Activated T-cell treated with anti-CD3 and anti-CD28 coated beads, Interleukin-2, amount 50 U/mL, for 72 hours (primary cell): ENCODE measurements around the gene ARMH1. TPM values are rescaled to one million over a fixed set of nuclear protein-coding genes. Genes with fewer than 3 reads are reported as not detected.

Source experiments
- ATAC-seq, 2 donors: fragments of 150-1000 bp; cut with Tn5 transposase; replicated peaks in 1 of 2; 2 replicates each; pipeline ENCODE4 v1.10.0; 2021; ENCODE audit warnings: moderate library complexity in 2 of 2, mild to moderate bottlenecking in 1 of 2
- DNase-seq, 2 donors: peaks; one replicate each; pipeline ENCODE4 v3.0.0; 2021 to 2022; ENCODE audit warnings: mixed read lengths in 1 of 2
- H3K27ac Mint-ChIP-seq: one replicate; pipeline ENCODE4 v1.8.0; 2022; ENCODE audit warnings: mild to moderate bottlenecking, moderate library complexity, mixed read lengths
- H3K27me3 Mint-ChIP-seq: one replicate; pipeline ENCODE4 v1.8.0; 2022; ENCODE audit warnings: low read depth, mixed read lengths
- H3K36me3 Mint-ChIP-seq, 2 donors: one replicate each; pipeline ENCODE4 v1.8.0; 2022; ENCODE audit warnings: mixed read lengths in 2 of 2, mild to moderate bottlenecking in 1 of 2; ENCODE audit not compliant: insufficient read depth in 2 of 2
- H3K4me1 Mint-ChIP-seq: one replicate; pipeline ENCODE4 v1.8.0; 2022; ENCODE audit warnings: low read depth, mixed read lengths
- H3K4me3 Mint-ChIP-seq, 2 donors: one replicate each; pipeline ENCODE4 v1.8.0; 2022; ENCODE audit warnings: mild to moderate bottlenecking in 2 of 2, mixed read lengths in 2 of 2, moderate library complexity in 2 of 2
- H3K9me3 Mint-ChIP-seq, 2 donors: one replicate each; pipeline ENCODE4 v1.8.0; 2022; ENCODE audit warnings: mixed read lengths in 2 of 2
- total RNA-seq, 2 donors: library from RNA; stranded (reverse); gene quantifications; one replicate each; pipeline ENCODE4 v1.2.3, GENCODE V29; 2022

ARMH1 gene
- total RNA-seq, 2 donors from 2014 or later, result 108 to 123 TPM

GRCh38 chr1:44649788-44650158 lies 24.7 kb upstream of the ARMH1 start:
- ATAC-seq (no peak), DNase-seq (no peak)
- no peak overlapping the region for H3K4me3 Mint-ChIP-seq
- H3K9me3 Mint-ChIP-seq, result no peaks in the 10 kb centered on the region
- H3K36me3 Mint-ChIP-seq, result peaks cover 2 to 10% of the 10 kb centered on the region in 2 donors
- no peaks in the 10 kb centered on the region for H3K27me3 Mint-ChIP-seq
- H3K27ac Mint-ChIP-seq, result no peak overlapping the region
- H3K4me1 Mint-ChIP-seq, result no peaks in the 10 kb centered on the region

DNA sequence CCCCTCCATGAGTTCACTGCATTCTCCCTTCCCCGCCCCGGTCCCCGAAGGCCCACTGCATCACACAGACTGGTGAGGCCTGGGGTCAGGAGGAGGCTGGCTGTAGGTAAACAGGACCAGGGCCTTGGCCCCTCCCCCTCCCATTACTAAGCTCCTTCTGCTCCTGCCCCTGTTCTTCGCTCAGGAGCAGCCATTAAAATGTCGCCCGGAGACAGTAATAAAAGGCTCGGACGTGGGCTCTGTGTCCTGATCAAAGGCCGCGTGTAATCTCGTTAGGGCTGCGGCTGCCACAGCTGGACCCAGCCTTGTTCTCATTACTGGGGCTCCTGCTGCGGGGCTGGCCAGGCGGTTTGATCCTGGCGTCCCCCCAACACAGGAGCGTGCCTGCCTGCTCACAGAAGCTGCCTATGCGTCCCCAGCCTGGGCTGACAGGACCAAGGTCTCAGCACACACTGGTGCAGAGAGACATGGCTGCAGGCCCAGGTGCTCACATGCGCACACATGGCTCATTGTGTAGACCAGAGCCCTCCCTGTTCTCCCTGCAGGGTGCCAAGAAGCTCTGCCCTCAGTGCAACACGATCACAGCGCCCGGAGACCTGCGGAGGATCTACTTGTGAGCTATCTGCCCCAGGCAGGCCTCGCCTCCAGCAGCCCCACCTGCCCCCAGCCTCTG lies 24.2 kb upstream of the ARMH1 start:
- H3K9me3 Mint-ChIP-seq, result no peaks in the 10 kb centered on the region
- no peaks in the 10 kb centered on the region for H3K4me1 Mint-ChIP-seq
- DNase-seq (no peak), ATAC-seq (no peak)
- peaks cover 0 to 9% of the 10 kb centered on the region in 2 donors for H3K36me3 Mint-ChIP-seq
- no peaks in the 10 kb centered on the region for H3K27me3 Mint-ChIP-seq
- no peak overlapping the region for H3K27ac Mint-ChIP-seq
- no peak overlapping the region for H3K4me3 Mint-ChIP-seq

GRCh38 chr1:44651069-44651468 lies 23.4 kb upstream of the ARMH1 start:
- H3K4me1 Mint-ChIP-seq, result no peaks in the 10 kb centered on the region
- DNase-seq (no peak), ATAC-seq (no peak)
- H3K27ac Mint-ChIP-seq, result no peak overlapping the region
- H3K27me3 Mint-ChIP-seq, result no peaks in the 10 kb centered on the region
- peaks cover 0 to 9% of the 10 kb centered on the region in 2 donors for H3K36me3 Mint-ChIP-seq
- H3K9me3 Mint-ChIP-seq, result no peaks in the 10 kb centered on the region
- no peak overlapping the region for H3K4me3 Mint-ChIP-seq

GRCh38 chr1:44652445-44653106 lies 21.9 kb upstream of the ARMH1 start:
- Mint-ChIP-seq H3K36me3 (peaks cover 0 to 9% of the 10 kb centered on the region in 2 donors), H3K9me3 (no peaks in the 10 kb centered on the region), H3K27ac (no peak overlapping the region), H3K4me1 (no peaks in the 10 kb centered on the region), H3K27me3 (no peaks in the 10 kb centered on the region), H3K4me3 (no peak overlapping the region)
- peak; percentile 74 to 78 for DNase-seq
- ATAC-seq, result peak; percentile 82 to 85

- ATAC-seq, result peak in 1 of 2 donors; percentile 13
- Mint-ChIP-seq H3K27me3 (no peaks in the 10 kb centered on the region), H3K27ac (no peak overlapping the region), H3K4me1 (no peaks in the 10 kb centered on the region), H3K36me3 (peaks cover 0 to 9% of the 10 kb centered on the region in 2 donors), H3K9me3 (no peaks in the 10 kb centered on the region), H3K4me3 (no peak overlapping the region)
- DNase-seq, result no peak
Observed at GRCh38 chr1:44653107-44653964, 21.2 kb upstream of the ARMH1 start.

- no peaks in the 10 kb centered on the region for H3K27me3 Mint-ChIP-seq
- no peak overlapping the region for H3K27ac Mint-ChIP-seq
- DNase-seq (no peak), ATAC-seq (no peak)
- H3K4me3 Mint-ChIP-seq, result no peak overlapping the region
- peaks cover 0 to 4% of the 10 kb centered on the region in 2 donors for H3K36me3 Mint-ChIP-seq
- H3K4me1 Mint-ChIP-seq, result no peaks in the 10 kb centered on the region
- no peaks in the 10 kb centered on the region for H3K9me3 Mint-ChIP-seq
Observed at GRCh38 chr1:44654621-44655187, 19.8 kb upstream of the ARMH1 start.

DNA sequence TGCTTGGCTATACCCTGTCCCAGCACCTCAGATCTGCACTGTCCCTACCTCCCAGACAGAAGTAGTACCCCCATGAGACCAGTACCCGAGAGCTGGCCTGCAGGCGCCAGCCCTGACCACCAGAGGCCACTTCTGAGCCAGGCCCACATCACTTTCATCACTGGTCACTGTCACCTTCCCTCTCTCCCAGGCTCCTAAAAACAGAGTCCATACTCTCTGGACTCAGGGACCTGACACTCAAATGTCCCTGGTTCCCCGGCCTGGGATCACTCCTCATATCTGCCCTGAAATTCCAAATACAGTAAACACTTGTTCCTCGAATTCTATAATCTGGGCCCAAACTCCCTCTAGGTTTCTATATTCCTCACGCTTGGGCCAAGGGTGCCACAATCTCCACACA lies 18.9 kb upstream of the ARMH1 start:
- Mint-ChIP-seq H3K36me3 (peaks cover 0 to 3% of the 10 kb centered on the region in 2 donors), H3K27me3 (no peaks in the 10 kb centered on the region), H3K27ac (no peak overlapping the region), H3K4me1 (no peaks in the 10 kb centered on the region), H3K4me3 (no peak overlapping the region), H3K9me3 (no peaks in the 10 kb centered on the region)
- ATAC-seq (peak; percentile 28 to 31), DNase-seq (peak in 1 of 2 donors; percentile 23)

- ATAC-seq (no peak), DNase-seq (no peak)
- Mint-ChIP-seq H3K9me3 (no peaks in the 10 kb centered on the region), H3K27me3 (no peaks in the 10 kb centered on the region), H3K27ac (no peak overlapping the region), H3K36me3 (no peaks in the 10 kb centered on the region), H3K4me3 (no peak overlapping the region), H3K4me1 (peaks cover 5% of the 10 kb centered on the region)
Observed at GRCh38 chr1:44659566-44659965, 14.9 kb upstream of the ARMH1 start.

DNA sequence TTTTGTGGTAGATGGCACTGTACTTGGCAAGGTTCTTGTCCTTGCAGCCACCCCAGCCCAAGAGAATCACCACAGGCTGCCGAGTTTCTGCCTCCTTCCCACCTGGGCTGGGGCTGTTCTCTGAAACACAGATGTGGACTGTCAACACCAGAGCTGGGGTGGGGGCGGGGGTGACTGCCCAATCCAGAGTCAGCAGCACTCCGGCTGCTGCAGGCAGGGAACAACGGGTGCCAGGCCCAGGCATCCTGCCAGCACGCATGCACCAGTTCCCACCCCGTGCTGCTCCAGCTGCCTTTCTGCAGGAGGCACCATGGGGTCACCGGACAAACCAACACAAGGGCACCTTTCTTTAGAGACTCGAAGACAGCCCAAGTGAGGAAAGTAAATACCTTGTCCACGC lies 14.3 kb upstream of the ARMH1 start:
- Mint-ChIP-seq H3K27me3 (no peaks in the 10 kb centered on the region), H3K4me1 (peaks cover 11% of the 10 kb centered on the region), H3K9me3 (no peaks in the 10 kb centered on the region), H3K36me3 (no peaks in the 10 kb centered on the region), H3K4me3 (no peak overlapping the region), H3K27ac (no peak overlapping the region)
- DNase-seq, result no peak
- ATAC-seq, result no peak

DNA sequence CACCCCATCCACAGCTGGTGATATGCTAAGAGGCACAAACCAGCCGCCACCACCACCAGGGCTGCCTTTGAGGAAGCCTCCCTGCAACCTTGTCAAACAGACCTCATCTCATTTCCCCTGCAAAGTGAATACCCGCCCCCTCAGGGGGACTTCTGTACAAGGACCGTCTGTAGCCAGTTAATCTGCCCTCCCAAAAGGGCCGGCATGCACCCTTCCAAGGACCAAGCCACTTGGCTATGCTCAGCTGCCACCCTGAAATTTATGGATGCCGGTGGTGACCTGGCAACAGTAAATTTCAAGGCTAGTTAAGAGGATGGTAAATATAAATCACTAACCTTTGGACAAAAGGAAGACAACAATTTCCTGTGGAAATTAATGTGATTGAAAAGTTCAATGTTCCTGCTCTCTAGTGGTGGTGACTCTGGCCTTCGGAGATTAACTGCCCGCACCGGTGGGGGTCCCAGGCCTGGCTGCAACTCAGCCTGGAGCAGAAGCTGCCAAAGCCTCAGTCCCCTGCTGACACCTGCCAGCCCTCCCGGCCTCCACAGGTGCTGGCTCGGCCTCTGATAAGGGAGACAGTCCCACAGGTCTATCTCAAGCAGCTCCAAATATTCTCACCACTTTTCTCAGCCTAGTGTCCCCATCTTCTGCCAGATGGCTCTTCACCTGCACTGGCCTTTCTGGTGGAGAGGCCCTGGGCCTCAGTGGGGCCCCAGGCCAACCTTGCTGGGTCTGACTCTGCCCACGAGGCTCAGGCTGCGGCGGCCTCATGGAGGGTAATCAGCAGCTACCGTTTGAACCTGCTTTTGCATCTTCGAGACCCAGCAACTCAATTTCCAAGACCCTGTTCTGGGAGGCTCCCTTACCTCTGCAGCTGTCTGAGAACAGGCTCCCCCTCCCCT lies 12.5 kb upstream of the ARMH1 start:
- Mint-ChIP-seq H3K27me3 (no peaks in the 10 kb centered on the region), H3K9me3 (no peaks in the 10 kb centered on the region), H3K4me1 (peaks cover 12% of the 10 kb centered on the region), H3K36me3 (no peaks in the 10 kb centered on the region), H3K4me3 (no peak overlapping the region), H3K27ac (no peak overlapping the region)
- no peak for DNase-seq
- no peak for ATAC-seq

GRCh38 chr1:44662683-44663030 lies 11.9 kb upstream of the ARMH1 start:
- Mint-ChIP-seq H3K36me3 (no peaks in the 10 kb centered on the region), H3K4me1 (peaks cover 12% of the 10 kb centered on the region), H3K27me3 (no peaks in the 10 kb centered on the region), H3K9me3 (no peaks in the 10 kb centered on the region), H3K27ac (no peak overlapping the region), H3K4me3 (no peak overlapping the region)
- DNase-seq, result no peak
- ATAC-seq, result no peak

DNA sequence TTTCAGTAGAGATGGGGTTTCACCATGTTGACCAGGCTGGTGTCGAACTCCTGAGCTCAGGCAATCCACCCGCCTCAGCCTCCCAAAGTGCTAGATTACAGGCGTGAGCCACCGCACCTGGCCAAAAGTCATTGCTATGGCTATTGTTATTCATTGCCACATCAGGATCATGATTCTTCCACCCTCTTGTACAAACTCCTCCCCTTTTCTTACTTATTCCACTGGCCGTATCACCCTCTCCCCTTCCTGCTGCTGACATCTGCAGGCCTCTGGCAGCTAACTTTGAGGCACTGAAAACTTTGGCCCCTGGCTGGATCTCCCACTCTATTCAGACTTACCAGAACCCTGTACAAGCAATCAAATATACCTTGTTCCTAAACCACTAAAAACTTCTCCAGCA lies 11.1 kb upstream of the ARMH1 start:
- Mint-ChIP-seq H3K27me3 (no peaks in the 10 kb centered on the region), H3K4me1 (peaks cover 12% of the 10 kb centered on the region), H3K9me3 (no peaks in the 10 kb centered on the region), H3K27ac (no peak overlapping the region), H3K4me3 (no peak overlapping the region), H3K36me3 (no peaks in the 10 kb centered on the region)
- DNase-seq (no peak), ATAC-seq (no peak)
